Measurements from ENCODE around the gene DCLK3. TPM values are rescaled to one million over a fixed set of nuclear protein-coding genes. Genes with fewer than 3 reads are reported as not detected.

DCLK3 gene
- total and polyA plus RNA-seq, 2 of the 13 experiments (the other 11 are each of a cell fraction or from before 2014, with no cell fraction given): not detected

GRCh38 chr3:36751326-36751725, 13.0 kb downstream of the DCLK3 start:
- Histone ChIP-seq H3K36me3 (replicated peaks in 1 of 2; ENCODE audit: control insufficient read depth in 1 of 2, insufficient read depth in 2 of 2, low read length in 2 of 2) (no peaks in the 10 kb centered on the region; a peak in 1 of 5 replicates), H3K79me2 (ENCODE audit: insufficient read depth, low read length) (no peaks in the 10 kb centered on the region), H3K4me2 (ENCODE audit: low read depth, low read length) (no peak overlapping the region), H2AFZ (ENCODE audit: low read length) (no peak overlapping the region), H3K4me1 (ENCODE audit: insufficient read depth, low read length) (no peaks in the 10 kb centered on the region), H3K9me3 (ENCODE audit: low read length) (no peaks in the 10 kb centered on the region), H3K4me3 (replicated peaks in 1 of 3; ENCODE audit: insufficient read depth in 1 of 3, low read depth in 2 of 3, low read length in 3 of 3) (no peak overlapping the region), H3K27me3 (ENCODE audit: control insufficient read depth in 1 of 2, insufficient read depth in 2 of 2, low read length in 2 of 2) (no peaks in the 10 kb centered on the region; a peak in 2 of 5 replicates), H3K27ac (ENCODE audit: extremely low read length, insufficient read depth, low read length) (no peak overlapping the region), H4K20me1 (ENCODE audit: insufficient read depth, low read length) (no peaks in the 10 kb centered on the region), H3K9ac (ENCODE audit: insufficient read depth, low read depth, low read length) (no peak overlapping the region)
- TF ChIP-seq, protein P1, sequence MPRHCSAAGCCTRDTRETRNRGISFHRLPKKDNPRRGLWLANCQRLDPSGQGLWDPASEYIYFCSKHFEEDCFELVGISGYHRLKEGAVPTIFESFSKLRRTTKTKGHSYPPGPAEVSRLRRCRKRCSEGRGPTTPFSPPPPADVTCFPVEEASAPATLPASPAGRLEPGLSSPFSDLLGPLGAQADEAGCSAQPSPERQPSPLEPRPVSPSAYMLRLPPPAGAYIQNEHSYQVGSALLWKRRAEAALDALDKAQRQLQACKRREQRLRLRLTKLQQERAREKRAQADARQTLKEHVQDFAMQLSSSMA (CRISPR knock-in tag; IDR thresholded peaks at IDR 0.05): no peak
- no peak for TF ChIP-seq ZNF615 (CRISPR knock-in tag; IDR thresholded peaks at IDR 0.05; ENCODE audit: borderline replicate concordance)
- TF ChIP-seq, protein P2, sequence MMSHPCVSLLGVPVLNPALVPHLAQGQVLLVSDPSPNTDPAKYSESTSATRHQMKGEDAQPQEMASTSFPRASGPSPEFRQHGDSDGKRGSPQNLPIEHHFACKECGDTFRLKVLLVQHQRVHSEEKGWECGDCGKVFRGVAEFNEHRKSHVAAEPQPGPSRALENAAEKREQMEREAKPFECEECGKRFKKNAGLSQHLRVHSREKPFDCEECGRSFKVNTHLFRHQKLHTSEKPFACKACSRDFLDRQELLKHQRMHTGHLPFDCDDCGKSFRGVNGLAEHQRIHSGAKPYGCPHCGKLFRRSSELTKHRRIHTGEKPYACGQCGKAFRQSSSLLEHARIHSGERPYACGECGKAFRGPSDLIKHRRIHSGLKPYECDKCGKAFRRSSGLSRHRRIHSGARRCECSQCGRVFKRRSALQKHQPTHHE (CRISPR knock-in tag; IDR thresholded peaks at IDR 0.05; ENCODE audit: borderline replicate concordance): no peak
- TF ChIP-seq, protein P3, sequence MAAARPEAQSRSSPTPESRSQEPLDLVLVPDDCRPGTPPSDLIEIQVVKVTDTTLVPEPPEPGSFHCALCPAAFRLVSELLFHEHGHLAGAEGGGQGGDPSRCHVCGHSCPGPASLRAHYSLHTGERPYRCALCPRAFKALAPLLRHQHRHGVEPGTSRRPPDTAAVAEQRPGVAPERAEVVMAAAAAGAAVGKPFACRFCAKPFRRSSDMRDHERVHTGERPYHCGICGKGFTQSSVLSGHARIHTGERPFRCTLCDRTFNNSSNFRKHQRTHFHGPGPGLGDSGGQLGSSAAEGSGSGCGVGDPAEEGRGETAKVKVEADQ (CRISPR knock-in tag; IDR thresholded peaks at IDR 0.05; ENCODE audit: borderline replicate concordance): no peak
- TF ChIP-seq ZFP41 (CRISPR knock-in tag; IDR thresholded peaks at IDR 0.05; ENCODE audit: borderline replicate concordance): no peak
- TF ChIP-seq ZNF251 (CRISPR knock-in tag; IDR thresholded peaks at IDR 0.05): no peak
- TF ChIP-seq ZNF564 (CRISPR knock-in tag; IDR thresholded peaks at IDR 0.05): no peak
- TF ChIP-seq, protein P4, sequence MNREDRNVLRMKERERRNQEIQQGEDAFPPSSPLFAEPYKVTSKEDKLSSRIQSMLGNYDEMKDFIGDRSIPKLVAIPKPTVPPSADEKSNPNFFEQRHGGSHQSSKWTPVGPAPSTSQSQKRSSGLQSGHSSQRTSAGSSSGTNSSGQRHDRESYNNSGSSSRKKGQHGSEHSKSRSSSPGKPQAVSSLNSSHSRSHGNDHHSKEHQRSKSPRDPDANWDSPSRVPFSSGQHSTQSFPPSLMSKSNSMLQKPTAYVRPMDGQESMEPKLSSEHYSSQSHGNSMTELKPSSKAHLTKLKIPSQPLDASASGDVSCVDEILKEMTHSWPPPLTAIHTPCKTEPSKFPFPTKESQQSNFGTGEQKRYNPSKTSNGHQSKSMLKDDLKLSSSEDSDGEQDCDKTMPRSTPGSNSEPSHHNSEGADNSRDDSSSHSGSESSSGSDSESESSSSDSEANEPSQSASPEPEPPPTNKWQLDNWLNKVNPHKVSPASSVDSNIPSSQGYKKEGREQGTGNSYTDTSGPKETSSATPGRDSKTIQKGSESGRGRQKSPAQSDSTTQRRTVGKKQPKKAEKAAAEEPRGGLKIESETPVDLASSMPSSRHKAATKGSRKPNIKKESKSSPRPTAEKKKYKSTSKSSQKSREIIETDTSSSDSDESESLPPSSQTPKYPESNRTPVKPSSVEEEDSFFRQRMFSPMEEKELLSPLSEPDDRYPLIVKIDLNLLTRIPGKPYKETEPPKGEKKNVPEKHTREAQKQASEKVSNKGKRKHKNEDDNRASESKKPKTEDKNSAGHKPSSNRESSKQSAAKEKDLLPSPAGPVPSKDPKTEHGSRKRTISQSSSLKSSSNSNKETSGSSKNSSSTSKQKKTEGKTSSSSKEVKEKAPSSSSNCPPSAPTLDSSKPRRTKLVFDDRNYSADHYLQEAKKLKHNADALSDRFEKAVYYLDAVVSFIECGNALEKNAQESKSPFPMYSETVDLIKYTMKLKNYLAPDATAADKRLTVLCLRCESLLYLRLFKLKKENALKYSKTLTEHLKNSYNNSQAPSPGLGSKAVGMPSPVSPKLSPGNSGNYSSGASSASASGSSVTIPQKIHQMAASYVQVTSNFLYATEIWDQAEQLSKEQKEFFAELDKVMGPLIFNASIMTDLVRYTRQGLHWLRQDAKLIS (CRISPR knock-in tag; IDR thresholded peaks at IDR 0.05): no peak
- TF ChIP-seq NCOR1 (IDR thresholded peaks at IDR 0.05; ENCODE audit: borderline replicate concordance, low read length): no peak
- TF ChIP-seq ZNF501 (CRISPR knock-in tag; IDR thresholded peaks at IDR 0.05): no peak
- TF ChIP-seq GTF3A (CRISPR knock-in tag; conservative IDR thresholded peaks at IDR 0.05): no peak
- no peak for TF ChIP-seq SKI (IDR thresholded peaks at IDR 0.05; ENCODE audit: partially characterized antibody)
- TF ChIP-seq, protein P5, sequence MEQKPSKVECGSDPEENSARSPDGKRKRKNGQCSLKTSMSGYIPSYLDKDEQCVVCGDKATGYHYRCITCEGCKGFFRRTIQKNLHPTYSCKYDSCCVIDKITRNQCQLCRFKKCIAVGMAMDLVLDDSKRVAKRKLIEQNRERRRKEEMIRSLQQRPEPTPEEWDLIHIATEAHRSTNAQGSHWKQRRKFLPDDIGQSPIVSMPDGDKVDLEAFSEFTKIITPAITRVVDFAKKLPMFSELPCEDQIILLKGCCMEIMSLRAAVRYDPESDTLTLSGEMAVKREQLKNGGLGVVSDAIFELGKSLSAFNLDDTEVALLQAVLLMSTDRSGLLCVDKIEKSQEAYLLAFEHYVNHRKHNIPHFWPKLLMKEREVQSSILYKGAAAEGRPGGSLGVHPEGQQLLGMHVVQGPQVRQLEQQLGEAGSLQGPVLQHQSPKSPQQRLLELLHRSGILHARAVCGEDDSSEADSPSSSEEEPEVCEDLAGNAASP (CRISPR knock-in tag; IDR thresholded peaks at IDR 0.05; ENCODE audit: borderline replicate concordance): no peak
- no peak for TF ChIP-seq ZSCAN9 (CRISPR knock-in tag; IDR thresholded peaks at IDR 0.05; ENCODE audit: borderline replicate concordance)
- TF ChIP-seq ZNF33B (CRISPR knock-in tag; IDR thresholded peaks at IDR 0.05): no peak
- no peak for TF ChIP-seq NFYB (CRISPR knock-in tag; IDR thresholded peaks at IDR 0.05)
- TF ChIP-seq ZNF891 (CRISPR knock-in tag; IDR thresholded peaks at IDR 0.05): no peak
- no peak for TF ChIP-seq SRSF1 (optimal IDR thresholded peaks at IDR 0.05; ENCODE audit: low read depth, low read length)
- no peak for DNase-seq (ENCODE audit: low spot score)
- ChIA-PET CTCF (ENCODE audit: low intra/inter-chr PET ratio, low total read pairs) (no interaction called here), POLR2A (no interaction called here)
- no TSS peak for BruUV-seq (replicated peaks)
- WGBS (ENCODE audit: low lambda C conversion rate): no CpG with 5 or more reads among the region's 1 CpG
- in situ Hi-C loops (cut with HindIII; ENCODE audit: extremely low pct_ligation_motif_present, low pct_unique_long_range_greater_than_20kb): no loop called here
- no peak for ATAC-seq
- no peak for FAIRE-seq
- intact Hi-C loops (cut with micrococcal nuclease; ENCODE audit: unreplicated experiment): no loop called here
